Stomach smooth muscle (tissue), 2 donors: ENCODE measurements around the gene BCL2.

Experiments
- H3K27ac ChIP-seq: one replicate; pipeline ENCODE4 v1.7.0; 2013; ENCODE audit warnings: mild to moderate bottlenecking, low read length, inconsistent platforms
- H3K27me3 ChIP-seq, 2 donors: one replicate each; pipeline ENCODE4 v1.7.0; 2013; ENCODE audit warnings: low read length in 2 of 2; ENCODE audit not compliant: insufficient read depth in 2 of 2, control insufficient read depth in 1 of 2
- H3K36me3 ChIP-seq, 2 donors: one replicate each; pipeline ENCODE4 v1.7.0; 2013; ENCODE audit warnings: low read length in 2 of 2; ENCODE audit not compliant: control insufficient read depth in 2 of 2, insufficient read depth in 2 of 2
- H3K4me1 ChIP-seq: one replicate; pipeline ENCODE4 v1.7.0; 2013; ENCODE audit warnings: low read length; ENCODE audit not compliant: control insufficient read depth, insufficient read depth
- H3K4me3 ChIP-seq, 2 donors: one replicate each; pipeline ENCODE4 v1.7.0; 2013; ENCODE audit warnings: low read length in 2 of 2
- H3K9ac ChIP-seq, 2 donors: one replicate each; pipeline ENCODE4 v1.7.0; 2013; ENCODE audit warnings: low read length in 2 of 2, mild to moderate bottlenecking in 1 of 2
- H3K9me3 ChIP-seq, 2 donors: one replicate each; pipeline ENCODE4 v1.7.0; 2013; ENCODE audit warnings: low read length in 2 of 2; ENCODE audit not compliant: control insufficient read depth in 2 of 2
- donor health status: healthy.
- donor health status: Pancreatic carcinoma.

Gene BCL2

DNA sequence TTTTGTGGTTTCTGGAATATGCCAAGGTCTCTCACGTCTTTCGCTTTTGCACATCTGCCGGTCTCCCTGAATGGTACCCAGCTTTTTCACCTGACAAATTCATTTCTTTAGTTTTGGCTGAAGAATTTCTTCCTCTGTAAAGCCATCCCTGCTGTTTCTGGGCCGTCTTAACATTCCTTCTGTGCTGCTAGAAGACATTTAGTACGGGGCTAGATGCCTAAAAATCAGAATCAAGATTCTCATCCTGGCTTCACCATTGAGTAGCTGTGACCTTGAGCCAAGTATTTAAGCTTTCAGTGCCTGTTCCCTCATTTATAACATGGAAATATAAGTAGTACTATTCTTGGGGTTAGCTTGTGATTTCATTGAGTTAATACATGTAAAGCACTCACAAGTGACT, 6.4 kb upstream of the BCL2 start:
- H3K4me1 ChIP-seq = peaks cover 8% of the 10 kb centered on the region
- no peaks in the 10 kb centered on the region for H3K27me3 ChIP-seq
- no peak overlapping the region for H3K9ac ChIP-seq
- no peak overlapping the region for H3K4me3 ChIP-seq
- H3K36me3 ChIP-seq = peaks cover 2% of the 10 kb centered on the region in 2 donors
- H3K27ac ChIP-seq = no peak overlapping the region
- no peaks in the 10 kb centered on the region for H3K9me3 ChIP-seq

DNA sequence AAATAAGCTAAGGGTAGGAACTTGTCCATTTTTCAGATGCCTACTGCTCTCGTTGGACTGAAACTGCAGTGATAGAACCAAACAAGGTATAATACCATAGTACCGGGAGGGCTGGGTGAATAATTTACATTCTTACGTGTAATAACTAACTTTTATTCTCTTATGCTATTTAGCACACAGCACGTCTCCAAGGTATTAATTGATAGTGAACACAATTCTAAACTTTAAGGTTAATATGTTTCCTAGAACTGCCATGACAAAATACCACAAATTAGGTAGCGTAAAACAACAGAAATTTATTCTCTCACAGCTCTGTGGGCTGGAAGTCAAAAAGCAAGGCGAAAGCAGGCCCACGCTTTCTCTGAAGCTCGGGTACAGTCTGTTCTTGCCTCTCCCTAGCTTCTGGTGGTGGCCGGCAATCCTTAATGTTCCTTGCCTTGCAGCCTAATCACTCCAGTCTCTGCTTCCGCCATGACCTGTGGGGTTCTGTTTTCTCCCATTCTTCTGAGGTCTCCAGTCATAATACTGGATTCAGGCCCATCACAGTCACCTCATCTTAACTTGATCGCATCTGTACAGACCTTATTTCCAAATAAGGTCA, 5.6 kb upstream of the BCL2 start:
- no peaks in the 10 kb centered on the region for H3K36me3 ChIP-seq
- H3K4me1 ChIP-seq = peaks cover 14% of the 10 kb centered on the region
- H3K9ac ChIP-seq = no peak overlapping the region
- no peak overlapping the region for H3K27ac ChIP-seq
- H3K4me3 ChIP-seq = no peak overlapping the region
- no peaks in the 10 kb centered on the region for H3K27me3 ChIP-seq
- H3K9me3 ChIP-seq = no peaks in the 10 kb centered on the region

DNA sequence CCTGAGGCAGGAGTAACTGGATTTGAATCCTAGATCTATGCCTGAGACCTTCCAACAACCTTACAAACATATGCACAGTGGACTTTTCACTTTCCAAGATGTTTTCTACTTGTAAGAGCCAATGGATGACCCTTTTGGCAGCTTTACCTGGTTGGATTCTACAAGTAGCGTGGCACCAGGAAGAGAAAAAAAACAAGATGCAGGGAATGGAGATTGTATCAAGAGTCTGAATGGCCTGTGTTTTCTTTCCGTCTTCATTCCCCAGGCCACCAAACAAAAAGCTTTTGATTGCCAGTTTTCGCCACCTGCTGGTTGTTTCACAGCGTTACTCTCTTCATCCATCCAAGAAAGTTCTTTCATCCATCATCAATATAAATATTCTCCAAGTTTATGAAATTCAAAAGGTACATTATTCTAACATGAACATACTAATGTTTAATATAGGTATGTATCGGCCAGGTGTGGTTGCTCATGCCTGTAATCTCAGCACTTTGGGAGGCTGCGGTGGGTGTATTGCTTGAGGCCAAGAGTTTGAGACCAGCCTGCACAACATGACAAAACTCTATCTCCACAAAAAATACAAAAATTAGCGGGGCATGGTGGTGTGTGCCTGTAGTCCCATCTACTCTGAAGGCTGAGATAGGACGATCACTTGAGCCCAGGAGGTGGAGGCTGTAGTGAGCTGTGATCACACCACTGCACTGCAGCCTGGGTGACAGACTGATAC, 3.5 kb upstream of the BCL2 start:
- peak overlapping the region in 1 of 2 donors; percentile 23 for H3K9ac ChIP-seq
- no peaks in the 10 kb centered on the region for H3K9me3 ChIP-seq
- H3K36me3 ChIP-seq = no peaks in the 10 kb centered on the region
- H3K27ac ChIP-seq = peak overlapping the region; percentile 49
- no peaks in the 10 kb centered on the region for H3K27me3 ChIP-seq
- H3K4me1 ChIP-seq = peaks cover 19% of the 10 kb centered on the region
- peak overlapping the region in 1 of 2 donors; percentile 22 for H3K4me3 ChIP-seq

DNA sequence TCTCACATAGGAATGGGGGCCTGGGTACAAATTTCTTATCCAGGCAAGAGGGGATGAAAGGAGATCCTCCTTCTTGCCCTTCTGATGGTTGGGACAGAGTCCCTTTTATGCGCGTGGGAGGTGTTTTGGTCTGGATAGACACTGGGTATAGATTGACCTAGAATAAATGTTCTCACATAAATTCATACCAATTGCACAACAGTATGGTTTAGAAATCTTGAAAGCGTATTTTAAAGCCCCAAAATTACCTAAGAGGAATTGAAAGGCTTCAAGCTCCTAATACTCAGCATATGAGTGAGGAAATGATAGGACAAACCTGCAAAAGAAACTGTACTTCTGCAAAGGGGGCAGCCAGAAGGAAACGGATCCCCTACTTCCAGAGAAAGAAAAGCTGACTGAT, 2.6 kb upstream of the BCL2 start:
- peak overlapping the region; percentile 49 for H3K27ac ChIP-seq
- H3K9ac ChIP-seq = peak overlapping the region in 1 of 2 donors; percentile 23
- no peaks in the 10 kb centered on the region for H3K27me3 ChIP-seq
- peak overlapping the region in 1 of 2 donors; percentile 22 for H3K4me3 ChIP-seq
- H3K4me1 ChIP-seq = peaks cover 26% of the 10 kb centered on the region
- no peaks in the 10 kb centered on the region for H3K9me3 ChIP-seq
- no peaks in the 10 kb centered on the region for H3K36me3 ChIP-seq

GRCh38 chr18:63321291-63321690, 1.7 kb upstream of the BCL2 start:
- H3K27me3 ChIP-seq = no peaks in the 10 kb centered on the region
- peak overlapping the region; percentile 64 for H3K27ac ChIP-seq
- no peak overlapping the region for H3K4me3 ChIP-seq

DNA sequence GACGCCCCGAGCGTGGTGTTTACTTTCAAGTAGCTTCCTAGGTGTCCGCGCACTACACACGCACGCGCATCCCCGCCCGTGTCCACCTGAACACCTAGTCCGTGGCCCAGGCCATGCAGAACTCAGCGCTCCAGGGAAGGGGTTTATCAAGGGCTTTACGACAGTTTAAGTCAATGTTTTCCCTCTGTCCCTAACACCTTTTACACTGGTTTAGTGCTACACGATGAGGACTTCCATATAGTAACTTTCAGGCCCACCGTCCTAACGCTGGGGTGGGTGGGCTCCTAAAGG, 1.4 kb upstream of the BCL2 start:
- peak overlapping the region in 1 of 2 donors; percentile 72 for H3K9ac ChIP-seq
- H3K27ac ChIP-seq = peak overlapping the region; percentile 64
- H3K4me3 ChIP-seq = peak overlapping the region; percentile 60 to 69
- H3K36me3 ChIP-seq = no peaks in the 10 kb centered on the region
- no peaks in the 10 kb centered on the region for H3K9me3 ChIP-seq
- H3K27me3 ChIP-seq = no peaks in the 10 kb centered on the region
- H3K4me1 ChIP-seq = peaks cover 27% of the 10 kb centered on the region

More at GRCh38 chr18:63321291-63321690, 1.7 kb upstream of the BCL2 start:
- Histone ChIP-seq H3K4me1 (peaks cover 27% of the 10 kb centered on the region), H3K9ac (no peak overlapping the region), H3K36me3 (no peaks in the 10 kb centered on the region), H3K9me3 (no peaks in the 10 kb centered on the region)

DNA sequence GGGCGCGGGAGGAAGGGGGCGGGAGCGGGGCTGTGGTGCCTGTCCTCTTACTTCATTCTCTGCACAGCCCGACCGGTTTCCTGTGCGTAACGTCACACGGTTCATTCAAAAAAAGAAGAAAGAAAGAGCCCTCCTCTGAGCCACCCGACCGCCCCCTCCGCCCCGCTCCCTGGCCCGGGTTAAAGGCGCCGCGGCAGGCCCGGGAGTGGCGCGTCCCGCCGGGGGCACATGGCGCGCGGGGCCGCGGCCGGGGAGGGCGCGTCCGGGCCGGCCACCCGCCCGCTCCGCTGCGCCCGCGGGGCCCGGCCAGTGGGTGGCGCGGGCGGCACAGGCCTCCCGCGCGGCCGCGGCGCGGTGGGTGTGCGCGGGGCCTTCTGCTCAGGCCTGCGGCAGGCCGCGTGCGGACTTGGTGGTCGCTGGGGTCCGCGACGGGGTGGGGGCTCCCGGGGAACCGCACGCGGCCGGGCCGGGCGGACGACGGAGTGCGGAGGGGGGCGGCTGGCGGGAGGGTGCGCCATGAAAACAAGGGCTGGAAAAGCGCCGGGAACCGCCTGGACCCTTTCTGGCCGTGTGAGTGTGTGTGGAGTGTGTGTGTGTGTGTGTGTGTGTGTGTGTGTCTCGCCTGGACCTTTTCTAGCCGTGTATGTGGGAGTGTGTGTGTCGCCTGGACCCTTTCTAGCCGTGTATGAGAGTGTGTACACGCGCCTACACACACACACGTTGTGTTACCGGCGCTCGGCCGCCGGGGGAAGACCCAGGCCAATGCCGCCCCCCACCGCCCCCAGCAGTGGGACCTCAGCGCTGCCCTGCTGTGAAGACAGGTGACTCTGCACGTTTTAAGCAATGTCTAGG, 780 bp upstream of the BCL2 start:
- Histone ChIP-seq H3K27me3 (no peaks in the 10 kb centered on the region), H3K9me3 (no peaks in the 10 kb centered on the region), H3K4me1 (peaks cover 27% of the 10 kb centered on the region), H3K4me3 (peak overlapping the region; percentile 60 to 69), H3K36me3 (no peaks in the 10 kb centered on the region), H3K9ac (peak overlapping the region; percentile 62 to 72), H3K27ac (peak overlapping the region; percentile 64)

- peak overlapping the region; percentile 66 for H3K27ac ChIP-seq
Observed at GRCh38 chr18:63318889-63319382, 633 bp downstream of the BCL2 start.

GRCh38 chr18:63317982-63318888, 1.3 kb downstream of the BCL2 start:
- Histone ChIP-seq H3K27ac (peak overlapping the region; percentile 31), H3K9ac (peak overlapping the region; percentile 78 to 86)

More at GRCh38 chr18:63318889-63319382, 633 bp downstream of the BCL2 start:
- Histone ChIP-seq H3K27me3 (no peaks in the 10 kb centered on the region), H3K9ac (peak overlapping the region; percentile 78 to 86), H3K4me1 (peaks cover 32% of the 10 kb centered on the region), H3K36me3 (no peaks in the 10 kb centered on the region), H3K4me3 (peak overlapping the region; percentile 89 to 91), H3K9me3 (no peaks in the 10 kb centered on the region)

DNA sequence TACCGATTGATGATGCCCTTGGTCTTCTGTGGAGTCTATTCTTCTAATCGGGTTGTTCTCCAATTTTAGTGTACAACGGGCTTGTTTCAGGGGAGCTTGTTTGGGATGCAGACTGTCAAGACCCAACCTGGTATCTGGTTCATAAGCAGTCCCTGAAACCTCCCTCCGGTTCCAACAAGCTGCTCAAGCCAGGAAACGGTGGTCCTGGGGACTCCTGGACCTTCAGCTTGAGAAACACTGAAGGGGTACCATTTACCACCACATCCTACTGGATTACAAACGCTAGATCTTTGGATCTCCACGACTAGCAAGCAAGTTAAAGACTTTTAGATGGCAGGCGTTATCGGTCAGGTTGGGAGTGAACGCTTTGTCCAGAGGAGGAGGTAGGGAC, 2.0 kb downstream of the BCL2 start:
- Histone ChIP-seq H3K27me3 (no peaks in the 10 kb centered on the region), H3K36me3 (no peaks in the 10 kb centered on the region), H3K27ac (peak overlapping the region; percentile 31), H3K4me1 (peaks cover 31% of the 10 kb centered on the region), H3K9ac (peak overlapping the region; percentile 78 to 86), H3K4me3 (peak overlapping the region; percentile 89 to 91), H3K9me3 (no peaks in the 10 kb centered on the region)

More at GRCh38 chr18:63317982-63318888, 1.3 kb downstream of the BCL2 start:
- Histone ChIP-seq H3K27me3 (no peaks in the 10 kb centered on the region), H3K4me1 (peaks cover 35% of the 10 kb centered on the region), H3K9me3 (no peaks in the 10 kb centered on the region), H3K4me3 (peak overlapping the region; percentile 89 to 91), H3K36me3 (no peaks in the 10 kb centered on the region)
